ENCODE results near the gene B4GALNT3. TPM values are rescaled to one million over a fixed set of nuclear protein-coding genes. Genes with fewer than 3 reads are reported as not detected.

B4GALNT3 gene
- total and polyA plus RNA-seq, 8 donors: 2.7 to 34.0 (median 5.7) TPM

GRCh38 chr12:608413-608812 is 148.7 kb downstream of the B4GALNT3 start:
- H3K9me3 ChIP-seq: no peaks in the 10 kb centered on the region
- H3K4me1 ChIP-seq: peaks cover 13 to 77% of the 10 kb centered on the region in 2 donors
- no peaks in the 10 kb centered on the region for H3K27me3 ChIP-seq
- H3K4me3 ChIP-seq: no peak overlapping the region
- DNase-seq: no peak
- TF ChIP-seq, protein P1, sequence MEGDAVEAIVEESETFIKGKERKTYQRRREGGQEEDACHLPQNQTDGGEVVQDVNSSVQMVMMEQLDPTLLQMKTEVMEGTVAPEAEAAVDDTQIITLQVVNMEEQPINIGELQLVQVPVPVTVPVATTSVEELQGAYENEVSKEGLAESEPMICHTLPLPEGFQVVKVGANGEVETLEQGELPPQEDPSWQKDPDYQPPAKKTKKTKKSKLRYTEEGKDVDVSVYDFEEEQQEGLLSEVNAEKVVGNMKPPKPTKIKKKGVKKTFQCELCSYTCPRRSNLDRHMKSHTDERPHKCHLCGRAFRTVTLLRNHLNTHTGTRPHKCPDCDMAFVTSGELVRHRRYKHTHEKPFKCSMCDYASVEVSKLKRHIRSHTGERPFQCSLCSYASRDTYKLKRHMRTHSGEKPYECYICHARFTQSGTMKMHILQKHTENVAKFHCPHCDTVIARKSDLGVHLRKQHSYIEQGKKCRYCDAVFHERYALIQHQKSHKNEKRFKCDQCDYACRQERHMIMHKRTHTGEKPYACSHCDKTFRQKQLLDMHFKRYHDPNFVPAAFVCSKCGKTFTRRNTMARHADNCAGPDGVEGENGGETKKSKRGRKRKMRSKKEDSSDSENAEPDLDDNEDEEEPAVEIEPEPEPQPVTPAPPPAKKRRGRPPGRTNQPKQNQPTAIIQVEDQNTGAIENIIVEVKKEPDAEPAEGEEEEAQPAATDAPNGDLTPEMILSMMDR (IDR thresholded peaks at IDR 0.05): no peak
- H3K27ac ChIP-seq: peak overlapping the region in 1 of 2 donors; percentile 68
- intact Hi-C loops (cut with DNase I): no loop called here
- ATAC-seq: no peak
- no peaks in the 10 kb centered on the region for H3K36me3 ChIP-seq

DNA sequence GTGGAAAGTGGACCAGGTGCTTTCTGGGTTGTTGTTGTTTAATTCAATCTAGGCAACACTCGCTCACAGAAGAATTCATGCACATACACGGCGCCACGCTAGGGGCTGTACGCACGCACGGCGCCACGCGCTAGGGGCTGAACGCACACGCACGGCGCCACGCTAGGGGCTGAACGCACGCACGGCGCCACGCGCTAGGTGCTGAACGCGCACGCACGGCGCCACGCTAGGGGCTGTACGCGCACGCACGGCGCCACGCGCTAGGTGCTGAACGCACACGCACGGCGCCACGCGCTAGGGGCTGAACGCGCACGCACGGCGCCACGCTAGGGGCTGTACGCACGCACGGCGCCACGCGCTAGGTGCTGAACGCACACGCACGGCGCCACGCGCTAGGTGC is 149.2 kb downstream of the B4GALNT3 start:
- DNase-seq (no peak), ATAC-seq (no peak)
- no peaks in the 10 kb centered on the region for H3K27me3 ChIP-seq
- H3K36me3 ChIP-seq: no peaks in the 10 kb centered on the region
- H3K4me3 ChIP-seq: no peak overlapping the region
- H3K9me3 ChIP-seq: no peaks in the 10 kb centered on the region
- peaks cover 13 to 83% of the 10 kb centered on the region in 2 donors for H3K4me1 ChIP-seq
- H3K27ac ChIP-seq: peak overlapping the region in 1 of 2 donors; percentile 96
- intact Hi-C loops (cut with DNase I): no loop called here
- TF ChIP-seq, protein P1 (IDR thresholded peaks at IDR 0.05): no peak

DNA sequence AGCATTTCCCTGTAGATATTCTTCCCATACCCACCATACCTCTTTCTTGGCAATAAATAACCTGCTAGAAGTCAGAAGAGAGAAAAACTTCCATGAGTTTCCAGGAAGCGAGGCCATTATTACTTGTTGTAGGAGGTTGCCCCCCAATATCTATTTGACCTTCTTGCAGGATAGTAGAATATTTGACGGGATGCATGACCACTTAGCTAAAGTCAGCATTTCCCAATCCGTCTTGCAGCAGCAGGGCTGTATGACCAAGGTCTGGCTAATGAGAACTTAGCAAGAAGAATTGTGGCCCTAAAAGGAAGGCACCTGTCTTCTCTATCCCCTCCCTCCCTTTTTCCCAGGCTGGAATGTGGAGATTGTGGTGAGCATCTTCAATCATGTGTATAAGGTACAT is 152.0 kb downstream of the B4GALNT3 start:
- H3K27ac ChIP-seq: peak overlapping the region; percentile 39 to 96
- TF ChIP-seq, protein P1 (IDR thresholded peaks at IDR 0.05): no peak
- H3K36me3 ChIP-seq: no peaks in the 10 kb centered on the region
- intact Hi-C loops (cut with DNase I): no loop called here
- DNase-seq (no peak), ATAC-seq (no peak)
- H3K27me3 ChIP-seq: no peaks in the 10 kb centered on the region
- H3K4me1 ChIP-seq: peaks cover 13 to 98% of the 10 kb centered on the region in 2 donors
- no peaks in the 10 kb centered on the region for H3K9me3 ChIP-seq
- H3K4me3 ChIP-seq: no peak overlapping the region

DNA sequence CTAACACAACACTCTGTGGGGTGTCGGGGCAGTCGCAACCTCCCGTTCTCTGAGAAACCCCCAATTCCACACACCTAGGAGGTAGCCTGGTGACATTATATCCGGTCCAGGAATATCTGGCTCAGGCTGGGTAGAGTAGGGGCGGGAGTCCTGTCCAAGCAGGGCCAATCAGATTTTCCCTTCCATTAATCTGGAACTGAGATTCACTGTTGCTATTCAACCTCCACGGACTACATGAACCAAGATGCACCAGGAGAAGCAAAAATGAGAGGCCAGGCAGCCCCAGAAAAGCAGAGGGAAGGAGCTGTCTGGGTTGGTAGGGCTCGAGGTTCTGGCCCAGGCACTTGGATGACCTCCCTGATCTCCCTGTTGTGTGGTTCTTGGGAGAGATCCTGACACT is 152.6 kb downstream of the B4GALNT3 start:
- DNase-seq (no peak), ATAC-seq (no peak)
- TF ChIP-seq, protein P1 (IDR thresholded peaks at IDR 0.05): no peak
- no peaks in the 10 kb centered on the region for H3K9me3 ChIP-seq
- H3K4me3 ChIP-seq: no peak overlapping the region
- no peaks in the 10 kb centered on the region for H3K36me3 ChIP-seq
- intact Hi-C loops (cut with DNase I): no loop called here
- peak overlapping the region in 1 of 2 donors; percentile 96 for H3K27ac ChIP-seq
- peaks cover 14 to 98% of the 10 kb centered on the region in 2 donors for H3K4me1 ChIP-seq
- no peaks in the 10 kb centered on the region for H3K27me3 ChIP-seq

- TF ChIP-seq, protein P1 (IDR thresholded peaks at IDR 0.05): no peak
- Histone ChIP-seq H3K27me3 (no peaks in the 10 kb centered on the region), H3K9me3 (no peaks in the 10 kb centered on the region), H3K36me3 (no peaks in the 10 kb centered on the region), H3K4me1 (peaks cover 13 to 98% of the 10 kb centered on the region in 2 donors), H3K27ac (peak overlapping the region in 1 of 2 donors; percentile 96), H3K4me3 (no peak overlapping the region)
- DNase-seq: no peak
- ATAC-seq: no peak
- intact Hi-C loops (cut with DNase I): no loop called here
Observed at GRCh38 chr12:612886-613285, 153.1 kb downstream of the B4GALNT3 start.

Other genes starting within 250 kb of the B4GALNT3 start
- 1 to 10 TPM; 3.4 to 4.7 TPM for gene SLC6A12, start 245.8 kb upstream of the B4GALNT3 start, total RNA-seq
- gene SLC6A12, start 245.8 kb upstream of the B4GALNT3 start, polyA plus RNA-seq (ENCODE audit: insufficient read length in 6 of 6): 1 to 10 TPM in 1 of 6 donors, under 1 TPM in 5; 0.52 to 1.2 (median 0.82) TPM
- 1 to 10 TPM in 1 of 2 donors, under 1 TPM in 1; 0.79 to 2.8 TPM for gene SLC6A13, start 197.1 kb upstream of the B4GALNT3 start, total RNA-seq
- gene SLC6A13, start 197.1 kb upstream of the B4GALNT3 start, polyA plus RNA-seq (ENCODE audit: insufficient read length in 6 of 6): 1 to 10 TPM; 1.9 to 4.1 (median 2.5) TPM
- gene KDM5A, start 70.6 kb upstream of the B4GALNT3 start, total RNA-seq: 10 to 100 TPM; 63.7 to 66.9 TPM
- 10 to 100 TPM; 41.2 to 53.5 (median 50.0) TPM for gene KDM5A, start 70.6 kb upstream of the B4GALNT3 start, polyA plus RNA-seq (ENCODE audit: insufficient read length in 6 of 6)
- 1 to 10 TPM; 7.4 to 8.9 TPM for gene CCDC77, start 58.3 kb upstream of the B4GALNT3 start, total RNA-seq
- gene CCDC77, start 58.3 kb upstream of the B4GALNT3 start, polyA plus RNA-seq (ENCODE audit: insufficient read length in 6 of 6): 10 to 100 TPM; 23.7 to 43.7 (median 33.0) TPM
- 10 to 100 TPM; 13.0 to 18.0 TPM for gene NINJ2, start 203.5 kb downstream of the B4GALNT3 start, total RNA-seq
- gene NINJ2, start 203.5 kb downstream of the B4GALNT3 start, polyA plus RNA-seq (ENCODE audit: insufficient read length in 6 of 6): 1 to 10 TPM; 1.2 to 5.0 (median 2.3) TPM